ENCODE results near the gene RPS10.
A peak's percentile ranks its signal among the peaks of the same experiment; 100 is the strongest.
"Not testable (repeated sequence)": the region's sequence is repeated elsewhere in the genome, so short reads cannot be mapped to it uniquely, and the experiment has no call there.

The RPS10 gene

DNA sequence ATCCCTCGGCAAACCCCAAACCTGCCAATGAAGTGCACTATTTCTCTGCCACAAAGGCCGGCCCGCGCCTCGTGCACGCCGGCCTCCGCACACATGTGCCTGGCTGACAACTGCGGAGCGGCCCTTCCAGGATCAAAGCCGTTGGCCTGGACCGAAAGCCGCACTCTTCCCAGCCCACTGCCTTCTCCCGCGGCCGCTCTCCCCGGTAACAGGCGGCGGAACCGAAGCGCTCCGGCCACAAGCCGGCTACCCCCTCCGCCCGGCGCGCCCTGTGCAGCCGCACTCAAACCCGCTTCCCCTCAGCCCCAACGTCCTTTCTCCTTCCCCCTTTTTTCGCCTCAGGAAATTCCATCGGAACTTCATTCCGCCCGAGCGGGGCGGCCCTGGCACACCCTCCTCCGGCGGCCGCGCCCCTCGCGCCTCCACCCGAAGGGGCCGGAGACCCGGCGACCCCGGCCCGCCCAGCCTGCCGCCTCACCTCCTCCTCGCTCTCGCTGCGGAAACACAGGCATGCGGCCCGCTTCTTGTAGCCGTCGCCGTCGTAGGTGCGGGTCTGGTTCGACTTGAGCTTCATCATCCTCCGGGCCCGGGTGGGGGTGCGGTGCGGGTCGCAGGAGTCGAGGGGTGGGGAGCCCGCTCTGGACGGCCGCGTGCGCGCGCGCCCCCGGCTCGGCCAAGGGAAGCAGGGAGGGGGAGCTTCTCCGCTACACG, 33.9 kb downstream of the RPS10 start:
- peak; percentile 20 for DNase-seq

DNA sequence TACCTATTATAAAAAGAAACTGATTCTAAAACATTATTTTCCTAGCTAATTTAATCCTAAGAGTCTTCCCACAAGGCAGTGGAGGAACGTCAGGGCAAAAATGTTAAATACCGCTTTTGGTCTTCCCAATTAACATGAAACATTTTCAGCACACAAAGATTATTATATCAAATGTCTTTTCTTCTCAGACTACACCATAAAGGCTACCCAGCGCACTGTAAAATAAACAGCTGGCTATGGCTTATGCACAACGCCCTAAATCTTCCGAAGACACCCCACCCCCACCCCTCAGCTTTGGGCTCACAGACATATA, 34.4 kb downstream of the RPS10 start:
- no peak for DNase-seq

DNA sequence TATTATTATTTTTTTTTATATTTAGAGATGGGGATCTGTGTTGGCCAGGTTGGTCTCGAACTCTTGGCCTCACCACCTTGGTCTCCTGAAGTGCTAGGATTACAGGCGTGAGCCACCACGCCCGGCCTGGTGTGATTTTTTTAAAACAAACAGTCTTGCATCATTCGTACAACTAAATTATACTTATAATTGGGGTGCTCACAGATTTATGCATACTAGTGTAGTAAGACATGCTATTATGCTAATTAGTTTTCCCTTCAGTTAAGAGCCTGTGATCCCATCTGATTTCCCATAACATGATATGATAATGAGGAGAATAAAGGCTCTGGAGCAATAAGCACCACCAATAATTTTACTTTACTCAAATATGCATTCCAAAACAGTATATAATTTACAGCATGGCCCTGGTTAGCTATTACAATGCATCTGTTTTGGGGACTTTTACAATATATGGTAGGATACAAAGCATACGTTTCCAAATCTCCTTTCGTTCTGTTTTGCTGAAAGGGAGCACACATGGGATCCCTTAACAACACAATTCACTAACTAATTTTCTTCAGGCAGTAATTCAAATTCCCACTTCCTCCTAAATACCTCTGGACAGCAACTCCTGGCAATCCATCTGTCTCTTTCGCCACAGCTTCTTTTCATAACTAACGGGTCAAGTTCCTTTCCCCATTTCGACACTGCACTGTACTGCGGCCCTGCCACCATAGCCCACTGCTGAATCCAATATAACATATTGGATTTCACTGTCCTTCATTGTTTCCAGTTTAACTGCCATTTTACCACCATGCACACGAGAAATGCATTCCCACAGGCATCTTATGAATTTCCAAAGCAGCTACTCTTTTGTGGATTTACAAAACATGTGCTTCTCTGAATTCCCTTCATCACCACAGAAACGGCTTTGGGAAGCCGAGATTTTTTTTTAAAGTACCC, 35.1 kb downstream of the RPS10 start:
- no peak for DNase-seq

DNA sequence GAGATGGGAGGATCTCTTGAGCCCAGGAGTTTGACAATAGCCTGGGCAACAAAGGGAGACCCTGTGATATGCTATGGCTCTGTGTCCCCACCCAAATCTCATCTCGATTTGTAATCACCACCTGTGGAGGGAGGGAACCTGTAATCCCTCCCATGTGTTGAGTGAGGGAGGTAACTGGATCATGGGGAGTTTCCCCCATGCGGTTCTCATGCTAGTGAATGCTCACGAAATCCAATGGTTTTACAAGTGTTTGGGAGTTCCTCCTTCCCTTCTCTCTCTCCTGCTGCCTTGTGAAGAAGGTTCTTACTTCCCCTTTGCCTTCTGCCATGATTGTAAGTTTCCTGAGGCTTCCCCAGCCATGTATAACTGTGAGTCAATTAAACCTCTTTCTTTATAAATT, 36.8 kb downstream of the RPS10 start:
- DNase-seq = no peak

DNA sequence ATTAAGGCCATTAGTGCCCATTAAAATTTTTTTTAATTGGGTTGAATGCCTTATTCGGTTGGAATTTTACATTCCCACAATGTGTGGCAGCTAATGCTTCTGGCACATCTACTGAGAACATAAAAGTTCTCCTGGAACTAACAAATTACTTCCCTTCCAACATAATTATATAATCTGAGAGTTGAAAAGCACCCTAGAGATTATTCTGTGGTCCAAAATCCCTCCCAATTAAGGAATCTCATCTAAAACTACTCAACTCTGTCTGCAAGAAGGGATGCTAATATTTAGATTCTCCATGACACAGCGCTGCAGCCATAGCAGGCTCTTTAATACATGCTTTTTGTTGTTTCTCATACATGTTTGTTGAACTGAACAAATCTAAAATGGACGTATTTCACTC, 37.4 kb downstream of the RPS10 start:
- no peak for DNase-seq

DNA sequence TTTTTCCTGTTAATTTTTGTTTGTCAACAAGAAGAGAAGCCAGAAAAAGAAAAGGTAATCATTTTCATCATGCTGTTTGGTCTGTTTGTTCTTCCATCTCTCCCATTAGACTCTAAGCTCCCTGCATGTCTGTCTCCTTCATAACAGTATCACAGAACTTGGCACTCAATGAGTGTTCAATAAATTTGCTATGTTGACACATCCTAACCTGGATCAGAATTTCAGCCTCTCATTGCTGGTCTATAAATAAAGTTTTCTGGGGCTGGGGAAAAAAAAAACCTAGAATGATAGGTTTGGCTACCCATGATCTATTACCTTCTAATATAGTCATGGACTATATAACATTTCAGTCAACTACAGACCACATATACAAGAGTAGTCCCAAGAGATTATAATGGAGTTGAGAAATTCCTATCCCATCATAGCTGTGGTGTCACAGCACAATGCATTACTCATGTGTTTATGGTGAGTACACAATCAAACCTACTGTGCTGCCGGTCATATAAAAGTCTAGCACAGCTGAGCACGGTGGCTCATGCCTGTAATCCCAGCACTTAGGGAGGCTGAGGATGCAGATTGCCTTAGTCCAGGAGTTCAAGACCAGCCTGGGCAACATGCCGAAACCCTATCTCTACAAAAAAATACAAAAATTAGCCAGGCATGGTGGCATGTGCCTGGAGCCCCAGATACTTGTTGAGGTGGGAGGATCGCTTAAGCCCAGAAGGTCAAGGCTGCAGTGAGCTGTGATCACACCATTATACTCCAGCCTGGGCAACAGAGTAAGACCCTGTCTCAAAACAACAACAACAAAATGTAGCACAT, 39.3 kb downstream of the RPS10 start:
- DNase-seq = no peak

DNA sequence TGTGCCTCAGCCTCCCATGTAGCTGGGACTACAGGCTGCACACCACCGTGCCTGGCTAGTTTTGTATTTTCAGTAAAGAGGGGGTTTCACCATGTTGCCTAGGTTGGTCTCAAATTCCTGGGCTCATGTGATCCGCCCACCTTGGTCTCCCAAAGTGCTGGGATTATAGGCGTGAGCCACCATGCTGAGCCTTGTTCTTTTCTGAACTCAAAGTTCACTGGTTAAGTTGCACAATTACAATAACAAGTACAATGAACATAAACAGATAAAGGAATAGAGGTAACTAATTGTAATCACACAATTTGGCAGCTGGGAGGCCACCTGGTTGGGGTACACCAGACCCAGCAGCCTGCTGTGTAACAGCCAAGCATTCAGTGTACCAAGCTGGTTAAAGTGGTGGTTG, 40.1 kb downstream of the RPS10 start:
- no peak for DNase-seq

DNA sequence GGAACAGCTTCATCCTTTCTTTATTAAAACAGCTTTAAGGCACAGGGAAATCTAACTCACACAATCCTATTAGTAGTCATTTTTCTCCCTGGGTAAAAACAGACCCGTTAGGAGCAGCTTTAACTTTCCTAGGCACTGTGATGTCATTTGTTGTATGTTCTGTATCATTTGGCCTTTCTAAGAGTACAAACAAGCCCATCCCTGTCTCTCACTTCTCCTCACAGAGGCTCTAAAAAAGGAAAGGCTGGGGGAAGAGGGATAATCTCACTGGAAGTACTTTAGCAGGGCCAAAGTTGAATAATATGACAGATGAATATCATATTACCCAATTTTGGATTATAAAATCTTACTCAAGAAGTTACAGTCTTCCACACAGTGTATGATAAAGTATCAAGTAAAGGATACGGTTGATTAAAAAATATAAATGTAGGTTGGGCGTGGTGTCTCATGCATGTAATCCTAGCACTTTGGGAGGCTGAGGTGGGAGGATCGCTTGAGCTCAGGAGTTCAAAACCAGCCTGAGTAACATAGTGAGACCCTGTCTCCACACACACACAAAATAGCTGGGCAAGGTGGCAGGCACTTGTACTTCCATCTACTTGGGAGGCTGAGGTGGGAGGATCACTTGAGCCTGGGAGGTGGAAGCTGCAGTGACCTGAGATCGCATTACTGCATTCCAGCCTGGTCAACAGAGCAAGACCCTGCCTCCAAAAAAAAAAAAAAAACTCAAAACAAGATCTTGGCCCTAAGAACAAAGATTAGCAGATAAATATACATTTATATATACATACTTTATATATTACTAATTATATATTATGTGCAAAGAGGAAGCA, 41.3 kb downstream of the RPS10 start:
- DNase-seq = no peak

DNA sequence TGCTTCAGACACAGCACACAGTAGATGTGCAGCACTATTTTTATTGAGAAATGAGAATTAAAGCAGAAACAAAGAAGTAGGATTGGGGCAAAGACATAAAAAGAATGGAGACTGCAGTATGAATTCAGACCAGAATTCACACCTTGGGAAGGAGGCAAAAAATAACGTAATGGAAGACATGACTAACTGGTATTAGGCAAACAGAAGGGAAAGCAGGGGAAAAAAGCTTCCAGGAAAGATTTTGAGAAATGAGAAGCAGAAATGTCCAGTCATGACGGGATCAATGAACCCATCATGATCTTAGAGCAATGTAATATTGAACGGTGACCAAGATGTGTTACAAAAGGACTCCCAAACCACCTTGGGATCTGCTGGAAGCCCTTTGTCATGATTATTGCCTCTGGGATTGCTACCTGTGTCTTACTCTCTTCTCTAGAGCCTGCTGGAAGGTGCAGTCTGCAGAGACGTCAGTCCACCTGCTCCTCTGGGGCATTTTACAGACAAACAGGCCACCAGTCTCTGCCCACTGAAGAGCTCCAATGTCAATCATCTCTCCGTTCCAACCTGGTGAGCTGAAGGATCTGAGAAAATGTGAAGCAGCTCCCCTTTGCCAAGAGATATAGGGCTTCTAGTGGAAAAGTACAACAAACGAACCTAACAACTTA, 42.1 kb downstream of the RPS10 start:
- DNase-seq = no peak

DNA sequence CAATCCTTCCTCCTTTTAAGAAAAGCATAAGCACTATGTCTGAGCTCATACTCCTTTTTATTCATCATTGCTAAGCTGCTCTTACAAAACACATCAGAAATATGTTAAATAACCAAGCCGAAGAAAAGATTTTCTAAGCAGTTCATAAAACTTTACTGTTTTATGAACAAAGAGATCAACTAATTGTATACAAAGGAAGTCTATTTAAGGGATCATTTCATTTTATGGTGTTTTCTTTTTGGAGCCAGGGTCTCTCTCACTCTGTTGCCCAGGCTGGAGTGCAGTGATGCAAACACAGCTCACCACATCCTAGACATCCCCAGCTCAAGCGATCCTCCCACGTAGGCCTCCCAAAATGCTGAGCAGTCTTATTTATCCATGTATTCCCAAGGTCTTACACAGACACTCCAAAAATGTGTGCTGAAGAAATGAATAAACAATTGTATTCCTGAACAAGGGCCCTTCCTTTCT, 42.7 kb downstream of the RPS10 start:
- DNase-seq = no peak

DNA sequence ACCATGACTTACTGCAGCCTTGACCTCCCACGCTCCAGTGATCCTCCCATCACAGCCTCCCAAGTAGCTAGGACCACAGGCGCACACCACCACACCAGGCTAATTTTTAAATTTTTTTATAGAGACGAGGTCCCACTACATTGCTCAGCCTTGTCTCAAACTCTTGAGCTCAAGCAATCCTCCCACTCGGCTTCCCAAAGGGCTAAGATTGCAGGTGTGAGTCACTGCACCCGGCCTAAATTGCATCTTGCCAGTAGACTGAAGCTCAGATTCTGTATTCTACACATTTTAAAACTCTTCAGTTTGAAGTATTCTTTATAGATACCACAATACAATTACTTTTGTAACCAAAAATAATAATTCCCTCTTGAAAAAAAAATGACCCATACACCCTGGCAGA, 44.8 kb downstream of the RPS10 start:
- no peak for DNase-seq

DNA sequence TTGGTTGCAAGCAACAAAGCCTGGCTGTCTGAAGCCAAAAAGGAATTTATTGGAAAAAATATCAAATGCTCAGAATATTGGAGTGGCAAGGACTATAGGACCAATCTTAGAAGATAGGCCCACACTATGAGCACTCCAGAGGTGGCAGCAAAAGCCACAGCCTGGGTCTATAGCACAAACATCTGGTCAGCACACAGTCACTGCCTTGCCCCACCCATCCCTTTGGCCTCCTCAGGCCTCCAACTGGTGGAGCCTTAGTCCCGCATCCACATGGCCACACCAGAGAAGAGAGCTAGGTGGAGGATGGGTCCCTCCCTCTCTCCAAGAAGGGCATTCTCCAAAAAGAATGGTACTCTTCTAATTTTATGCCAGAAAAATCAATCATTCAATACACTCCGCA, 47.4 kb downstream of the RPS10 start:
- no peak for DNase-seq

DNA sequence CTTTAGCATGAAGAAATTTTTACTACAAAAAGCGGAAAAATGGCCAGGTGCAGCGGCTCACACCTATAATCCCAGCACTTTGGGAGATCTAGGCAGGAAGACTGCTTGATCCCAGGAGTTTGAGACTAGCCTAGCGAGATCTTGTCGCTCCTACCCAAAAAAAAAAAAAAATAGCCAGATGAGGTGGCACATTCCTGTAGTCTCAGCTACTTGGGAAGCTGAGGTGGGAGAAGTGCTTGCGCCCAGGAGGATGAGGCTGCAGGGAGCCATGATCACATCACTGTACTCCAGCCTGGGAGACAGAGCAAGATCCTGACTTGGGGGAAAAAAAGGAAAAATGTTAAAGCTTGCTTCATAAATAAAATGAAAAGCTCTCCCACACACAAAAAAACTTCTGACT, 47.9 kb downstream of the RPS10 start:
- DNase-seq = no peak

DNA sequence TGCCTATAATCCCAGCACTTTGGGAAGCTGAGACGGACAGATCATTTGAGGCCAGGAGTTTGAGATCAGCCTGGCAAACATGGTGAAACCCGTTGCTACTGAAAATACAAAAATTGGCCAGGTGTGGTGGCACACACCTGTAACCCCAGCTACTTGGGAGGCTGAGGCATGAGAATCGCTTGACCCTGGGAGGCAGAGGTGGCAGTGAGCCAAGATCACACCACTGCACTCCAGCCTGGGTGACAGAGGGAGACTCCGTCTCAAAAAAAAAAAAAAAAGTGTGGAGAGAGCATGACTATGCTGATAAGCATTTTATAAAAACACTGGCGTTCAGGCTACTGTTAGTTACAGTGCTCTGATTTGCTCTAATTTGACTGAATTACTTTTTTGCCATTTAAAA, 48.3 kb downstream of the RPS10 start:
- not testable (repeated sequence) for DNase-seq

DNA sequence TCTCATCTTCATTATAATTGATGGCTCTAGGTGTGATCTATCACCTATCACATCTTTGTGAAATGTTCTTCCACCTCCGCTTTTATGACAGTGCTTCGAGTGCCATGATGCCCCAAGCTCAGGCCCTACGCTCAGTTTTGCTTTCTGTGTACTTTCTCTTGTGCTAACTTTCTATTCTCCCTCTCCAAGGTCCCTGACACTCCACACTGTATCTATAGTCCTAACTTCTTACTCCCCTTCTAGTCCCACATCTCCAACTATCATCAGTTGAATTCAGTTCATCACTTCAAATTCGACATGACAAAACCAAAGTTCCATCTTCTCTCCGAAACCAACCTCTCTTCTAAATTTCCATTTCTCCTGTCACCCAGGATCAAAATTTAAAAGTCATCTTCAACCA, 50.0 kb downstream of the RPS10 start:
- DNase-seq = no peak

DNA sequence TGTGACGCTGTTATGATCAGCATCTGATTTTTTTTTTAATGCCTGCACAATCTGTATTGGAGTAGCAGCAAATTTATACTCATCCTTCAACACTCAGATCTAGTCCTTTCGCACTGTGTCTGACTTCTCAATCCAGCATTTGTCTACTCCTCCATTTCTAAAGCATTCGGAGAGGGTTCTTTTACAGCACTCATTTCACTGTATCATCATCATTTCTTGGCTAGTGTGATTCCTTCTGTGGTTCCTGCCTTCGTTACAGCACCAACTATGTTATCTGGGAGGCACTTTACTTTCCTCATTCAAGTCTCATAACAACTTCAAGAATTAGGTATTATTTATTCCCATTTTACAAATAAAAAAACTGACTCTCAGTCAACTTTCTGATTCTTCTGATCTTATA, 51.4 kb downstream of the RPS10 start:
- no peak for DNase-seq

DNA sequence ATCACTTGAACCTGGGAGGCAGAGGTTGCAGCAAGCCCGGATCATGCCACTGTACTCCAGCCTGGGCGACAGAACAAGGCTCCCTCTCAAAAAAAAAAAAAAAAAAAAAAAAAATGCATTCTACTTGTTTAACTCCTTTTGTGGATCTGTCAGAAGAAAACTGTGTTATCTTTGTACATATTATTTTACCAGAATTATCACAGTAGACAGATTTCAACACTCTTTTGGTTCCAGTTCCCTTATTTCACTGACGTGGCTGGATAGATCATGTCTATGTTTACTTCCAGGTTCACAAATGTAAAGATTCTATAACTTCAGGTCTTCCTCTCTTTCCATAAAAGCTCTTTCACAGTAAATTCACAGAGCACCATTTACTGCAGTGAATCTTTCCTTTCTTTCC, 51.8 kb downstream of the RPS10 start:
- no peak for DNase-seq

DNA sequence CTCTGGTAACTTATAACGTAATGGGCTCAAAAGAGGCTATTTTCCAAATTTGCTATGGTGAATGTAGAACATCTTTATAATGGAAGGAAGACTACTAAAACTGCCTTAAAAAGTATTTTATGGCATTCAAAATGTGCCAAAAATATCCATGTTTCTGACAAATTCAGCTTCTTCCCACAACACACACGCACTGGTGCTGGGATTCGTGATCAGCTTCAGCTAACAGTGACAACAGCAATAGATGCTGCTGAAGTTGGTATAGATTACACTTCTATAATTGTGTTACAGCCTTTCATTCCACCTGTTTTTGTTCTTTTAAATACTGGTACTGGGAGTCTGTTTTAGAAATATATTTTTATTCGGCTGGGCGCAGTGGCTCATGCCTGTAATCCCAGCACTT, 52.4 kb downstream of the RPS10 start:
- no peak for DNase-seq

DNA sequence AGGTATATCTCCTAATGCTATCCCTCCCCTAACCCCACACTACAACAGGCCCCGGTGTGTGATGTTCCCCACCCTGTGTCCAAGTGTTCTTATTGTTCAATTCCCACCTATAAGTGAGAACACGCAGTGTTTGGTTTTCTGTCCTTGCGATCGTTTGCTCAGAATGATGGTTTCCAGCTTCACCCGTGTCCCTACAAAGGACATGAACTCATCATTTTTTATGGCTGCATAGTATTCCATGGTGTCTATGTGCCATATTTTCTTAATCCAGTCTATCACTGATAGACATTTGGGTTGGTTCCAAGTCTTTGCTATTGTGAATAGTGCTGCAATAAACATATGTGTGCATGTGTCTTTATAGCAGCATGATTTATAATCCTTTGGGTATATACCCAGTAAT, 54.0 kb downstream of the RPS10 start:
- DNase-seq = not testable (repeated sequence)

DNA sequence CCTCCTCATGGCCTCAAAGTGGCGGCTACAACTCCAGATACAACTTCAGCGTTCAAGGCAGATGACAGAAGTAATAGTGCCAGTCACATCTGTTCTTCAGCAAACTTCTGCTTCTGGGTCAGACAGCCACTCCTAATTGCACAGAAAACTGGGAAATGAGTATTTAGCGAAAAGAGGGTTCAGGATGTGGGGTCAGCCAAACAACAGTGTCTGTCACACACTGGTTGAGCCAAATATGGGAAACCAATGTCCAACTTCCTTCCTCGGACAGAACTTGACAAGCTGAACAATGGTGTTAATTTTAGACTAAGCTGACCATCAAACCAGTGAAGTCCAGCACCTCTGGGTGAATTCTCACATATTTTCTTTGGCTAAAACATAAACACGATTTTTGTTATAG, 55.5 kb downstream of the RPS10 start:
- DNase-seq = no peak

DNA sequence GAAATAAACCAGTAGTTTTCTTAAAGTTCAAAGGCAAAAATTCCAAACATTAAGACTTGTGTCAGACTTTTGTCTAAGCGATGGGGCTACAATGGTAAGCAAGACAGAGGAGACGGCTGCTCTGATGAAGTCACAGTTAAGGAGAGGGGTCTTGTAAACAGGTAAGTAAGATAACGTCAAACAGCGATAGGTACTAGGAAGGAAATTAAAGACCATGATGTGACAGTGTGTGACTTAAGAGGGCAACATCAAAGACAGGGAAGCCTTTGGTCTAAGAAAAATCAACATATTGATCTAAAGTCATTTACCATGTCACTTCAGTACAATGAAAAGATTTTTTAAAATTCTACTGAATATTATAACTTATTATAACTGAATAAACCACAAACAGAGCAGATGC, 56.5 kb downstream of the RPS10 start:
- no peak for DNase-seq
